Neutrophil (primary cell): ENCODE data around the gene KIAA1143.

Source experiments
- H3K27ac ChIP-seq: fragments of 200-600 bp; sonication (generic); 2 replicates; pipeline ENCODE4 v1.5.1; 2016; ENCODE audit warnings: mild to moderate bottlenecking, moderate library complexity
- H3K27me3 ChIP-seq: fragments of 200-600 bp; sonication (generic); 2 replicates; pipeline ENCODE4 v1.6.0; 2016; ENCODE audit warnings: mild to moderate bottlenecking
- H3K36me3 ChIP-seq: fragments of 200-600 bp; sonication (generic); 2 replicates; pipeline ENCODE4 v1.5.1; 2017
- H3K4me1 ChIP-seq, 2 experiments: fragments of 200-600 bp in 1 of 2; sonication (generic) in 1 of 2; 1 replicate in 1 of 2; 2 replicates in 1 of 2; pipeline versions ENCODE4 v1.5.1 to v1.6.1; 2013 to 2016; ENCODE audit warnings: low read depth in 1 of 2, low read length in 1 of 2, mild to moderate bottlenecking in 1 of 2, moderate library complexity in 1 of 2; ENCODE audit not compliant: control insufficient read depth in 1 of 2, insufficient read depth in 1 of 2
- H3K4me3 ChIP-seq, 2 experiments: fragments of 200-600 bp in 1 of 2; sonication (generic) in 1 of 2; 1 replicate in 1 of 2; 2 replicates in 1 of 2; pipeline ENCODE4 v1.5.1; 2013 to 2016; ENCODE audit warnings: low read depth in 1 of 2, low read length in 1 of 2, mild to moderate bottlenecking in 1 of 2, moderate library complexity in 1 of 2
- H3K9me3 ChIP-seq: fragments of 200-600 bp; sonication (generic); 2 replicates; pipeline ENCODE4 v1.5.1; 2016
- CTCF ChIP-seq: fragments of 200-600 bp; sonication (generic); IDR thresholded peaks from 2 replicates; pipeline ENCODE4 v1.5.1; 2016; ENCODE audit warnings: antibody characterized with exemption

The KIAA1143 gene

GRCh38 chr3:44721231-44722102 lies 40.0 kb downstream of the KIAA1143 start:
- no peaks in the 10 kb centered on the region for H3K36me3 ChIP-seq
- no peak for TF ChIP-seq CTCF

GRCh38 chr3:44712455-44713075 lies 48.9 kb downstream of the KIAA1143 start, which contains the start of gene ZNF502:
Gene ZNF502 (plus strand): TSS chr3:44712660. CDS start chr3:44720262, 7,602 bp downstream.
- Histone ChIP-seq H3K4me3 (peak within 1 kb of the TSS; percentile 58 to 65), H3K27me3 (peaks cover 11% of the 10 kb centered on the region), H3K4me1 (peaks cover 5 to 9% of the 10 kb centered on the region in 2 experiments), H3K9me3 (peaks cover 26% of the 10 kb centered on the region), H3K36me3 (no peaks in the 10 kb centered on the region), H3K27ac (peak within 1 kb of the TSS; percentile 14)
- peak; percentile 22 for TF ChIP-seq CTCF

More at GRCh38 chr3:44721231-44722102, 40.0 kb downstream of the KIAA1143 start:
- peaks cover 57% of the 10 kb centered on the region for H3K9me3 ChIP-seq
- H3K4me3 ChIP-seq, result no peak overlapping the region
- no peaks in the 10 kb centered on the region for H3K27me3 ChIP-seq
- no peaks in the 10 kb centered on the region for H3K4me1 ChIP-seq
- H3K27ac ChIP-seq, result no peak overlapping the region
